HPDE6-E6E7 (cell line): ENCODE data around the gene SH3RF3.

Source experiments
- DNase-seq: peaks from one replicate; pipeline ENCODE4 v3.0.0; 2011; ENCODE audit warnings: missing footprints; ENCODE audit errors: extremely low spot score

Gene SH3RF3

GRCh38 chr2:109201465-109202327, 72.7 kb downstream of the SH3RF3 start:
- no peak for DNase-seq

DNA sequence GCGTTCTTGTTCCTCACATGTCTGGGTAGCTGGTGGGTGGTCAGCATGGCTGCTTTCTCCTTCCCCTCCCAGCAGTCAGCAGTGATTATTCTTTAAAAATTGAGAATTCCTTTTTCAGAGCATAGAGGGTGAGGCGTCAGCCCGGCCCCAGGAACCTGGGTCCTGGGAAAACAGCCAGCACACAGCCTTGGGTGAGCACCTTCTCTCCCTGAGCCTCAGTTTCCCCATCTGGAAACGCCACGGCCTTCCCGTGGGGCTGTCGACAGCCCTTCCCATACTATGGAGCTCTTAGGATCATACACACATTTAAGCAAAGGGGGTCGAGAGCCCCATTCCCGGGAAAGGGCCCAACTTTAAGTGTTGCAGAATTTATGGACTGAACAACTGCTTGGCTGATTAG, 73.5 kb downstream of the SH3RF3 start:
- DNase-seq: no peak

GRCh38 chr2:109203246-109204011, 74.4 kb downstream of the SH3RF3 start:
- no peak for DNase-seq

GRCh38 chr2:109204412-109204811, 75.4 kb downstream of the SH3RF3 start:
- no peak for DNase-seq

DNA sequence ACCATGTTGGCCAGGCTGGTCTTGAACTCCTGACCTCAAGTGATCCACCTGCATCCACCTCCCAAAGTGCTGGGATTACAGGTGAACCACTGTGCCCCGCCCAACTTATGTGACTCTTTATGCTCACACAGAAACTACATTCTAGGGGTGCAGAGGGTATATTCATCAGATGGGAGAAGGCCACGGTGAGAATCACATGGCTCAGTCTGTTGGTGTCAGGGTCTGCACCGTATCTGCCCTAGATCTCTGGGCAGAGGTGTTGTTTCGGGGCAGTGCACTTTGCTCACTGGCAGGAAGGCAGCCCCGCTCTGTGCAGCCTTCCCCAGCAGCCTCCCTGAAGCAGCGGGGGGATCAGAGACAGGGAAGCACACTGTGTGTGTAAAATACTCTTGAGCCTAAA, 76.4 kb downstream of the SH3RF3 start:
- no peak for DNase-seq

GRCh38 chr2:109206569-109207146, 77.7 kb downstream of the SH3RF3 start:
- DNase-seq: no peak

DNA sequence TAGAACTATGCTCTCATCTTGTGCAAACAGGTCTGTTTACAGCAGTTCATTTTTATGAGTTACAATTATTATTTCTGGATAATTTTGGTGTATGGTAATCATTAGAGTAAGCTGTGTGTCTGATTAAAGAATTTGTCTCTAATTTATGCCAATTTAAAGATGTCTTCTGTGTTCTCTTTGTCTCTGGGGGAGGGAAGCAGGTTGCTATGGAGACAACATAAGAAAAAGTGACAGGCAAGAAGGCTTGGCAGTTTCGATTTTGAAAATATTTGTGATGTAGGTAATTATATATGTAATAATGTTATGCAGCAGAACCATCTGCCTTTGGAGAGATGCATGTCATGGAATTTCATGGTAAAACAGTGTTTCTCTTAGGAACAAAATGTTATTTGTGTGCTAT, 78.2 kb downstream of the SH3RF3 start:
- DNase-seq: no peak

DNA sequence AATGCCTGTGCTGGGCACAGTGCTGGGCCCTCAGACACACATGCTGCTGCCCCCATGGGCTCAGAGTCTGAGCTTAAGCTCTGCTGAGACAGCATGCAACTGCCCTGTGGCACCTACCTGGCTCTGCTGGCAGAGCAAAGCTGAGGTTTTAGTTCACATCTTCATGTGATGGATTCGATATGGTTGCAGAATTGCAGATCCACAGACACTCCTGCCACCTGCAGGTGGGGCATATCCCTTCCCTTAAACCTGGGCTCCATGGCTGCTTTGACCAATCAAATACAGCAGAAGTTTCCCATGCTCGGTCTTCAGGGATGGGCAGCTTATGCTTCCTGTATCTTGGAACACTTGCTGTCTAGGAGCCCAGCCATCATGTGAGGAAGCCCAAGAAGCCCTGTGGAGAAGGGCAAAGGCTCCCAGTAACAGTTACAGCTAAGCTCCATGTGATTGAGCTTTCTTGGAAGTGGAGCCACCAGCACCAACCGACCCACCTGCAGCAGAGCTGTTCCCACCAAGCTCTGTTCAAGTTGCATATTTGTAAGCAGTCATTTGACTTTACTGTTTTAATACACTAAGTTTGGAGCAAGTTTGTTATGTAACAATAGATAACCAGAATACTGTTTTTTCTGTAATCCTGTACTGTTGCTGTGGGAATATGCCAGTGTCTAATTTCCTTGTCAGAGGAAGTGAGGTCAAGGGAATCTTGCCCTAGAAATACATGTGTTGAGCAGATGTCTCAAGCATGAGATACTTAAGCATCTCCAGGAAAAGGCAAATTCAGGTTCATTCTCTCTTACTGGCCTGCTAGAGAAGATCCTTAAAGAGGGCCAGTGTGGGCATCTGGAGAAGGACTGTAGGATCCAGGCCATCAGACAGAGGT, 79.3 kb downstream of the SH3RF3 start:
- no peak for DNase-seq

DNA sequence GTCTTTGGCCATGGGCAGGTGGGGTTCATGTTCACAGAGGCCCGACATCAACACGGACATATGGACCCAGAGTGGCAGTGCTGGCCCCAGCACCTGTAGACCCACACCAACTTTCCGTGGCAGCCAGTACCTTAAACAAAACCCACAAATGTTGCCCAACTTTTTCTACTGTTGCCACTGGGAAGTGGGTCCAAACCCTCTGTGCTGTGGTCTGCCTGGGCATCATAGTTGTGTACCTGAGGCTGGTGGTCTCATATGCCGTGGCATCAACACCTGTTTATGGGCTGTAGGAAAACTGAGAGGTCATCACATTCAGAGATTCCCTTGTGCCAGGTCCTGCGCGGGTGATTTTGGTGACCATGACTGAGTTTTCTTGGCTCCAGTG, 79.9 kb downstream of the SH3RF3 start:
- DNase-seq: no peak

GRCh38 chr2:109209412-109209811, 80.4 kb downstream of the SH3RF3 start:
- DNase-seq: peak; percentile 58

GRCh38 chr2:109209941-109210340, 80.9 kb downstream of the SH3RF3 start:
- no peak for DNase-seq

- DNase-seq: no peak
These were observed 81.6 kb downstream of the SH3RF3 start for GRCh38 chr2:109210431-109211200.

DNA sequence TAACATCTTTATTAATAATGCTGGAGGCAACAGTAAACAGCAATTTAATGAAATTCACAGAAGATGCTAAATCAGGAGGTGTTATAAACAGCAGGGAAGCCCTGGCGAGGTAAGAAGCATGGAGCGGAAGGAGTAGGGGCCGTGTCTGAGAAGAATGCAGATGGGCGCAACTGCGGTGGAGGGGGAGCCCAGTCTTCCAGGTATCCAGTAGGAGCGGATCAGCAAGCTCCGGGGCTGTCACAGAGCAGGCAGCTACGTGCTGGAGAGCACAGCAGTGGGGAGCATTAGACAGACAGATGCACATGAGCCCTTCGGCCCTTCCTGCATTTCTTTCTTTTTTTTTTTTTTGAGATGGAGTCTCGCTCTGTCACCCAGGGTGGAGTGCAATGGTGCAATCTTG, 82.3 kb downstream of the SH3RF3 start:
- no peak for DNase-seq

DNA sequence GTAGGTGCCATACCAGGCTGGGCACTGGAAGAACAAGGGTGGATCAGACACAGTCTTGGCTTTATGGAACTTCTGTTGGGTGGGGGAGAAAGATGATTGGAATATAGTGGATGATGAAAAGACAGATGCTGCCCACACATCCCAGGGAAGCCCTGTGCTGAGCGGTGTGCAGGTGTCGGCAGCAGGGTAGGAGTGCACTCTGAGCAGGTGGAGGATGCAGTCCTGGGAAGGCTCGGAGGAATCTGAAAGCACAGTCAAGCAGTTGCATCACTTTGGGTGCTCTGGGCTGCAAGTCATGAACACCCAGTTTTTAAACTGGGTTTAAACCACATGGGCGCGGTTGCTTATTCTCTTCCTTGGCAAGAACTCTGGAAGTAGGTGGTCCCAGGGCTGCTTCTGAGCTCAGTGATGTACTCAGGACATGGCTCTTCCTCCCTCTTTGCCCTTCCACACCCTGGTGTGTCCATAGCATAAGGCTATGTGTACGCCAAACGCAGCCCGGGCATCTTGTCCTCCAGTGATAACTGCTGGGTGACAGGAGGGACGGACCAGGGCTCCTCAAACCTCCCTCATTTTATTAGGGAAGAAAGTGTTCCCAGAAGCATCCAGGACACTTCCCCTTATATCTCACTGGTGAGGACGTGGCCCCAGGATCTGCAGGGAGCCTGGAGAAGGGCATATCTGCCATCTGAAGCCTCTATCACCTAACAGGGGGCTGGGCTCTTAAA, 84.0 kb downstream of the SH3RF3 start:
- no peak for DNase-seq

GRCh38 chr2:109213646-109214433, 84.8 kb downstream of the SH3RF3 start:
- DNase-seq: peak; percentile 41

GRCh38 chr2:109214651-109215371, 85.8 kb downstream of the SH3RF3 start:
- DNase-seq: no peak

DNA sequence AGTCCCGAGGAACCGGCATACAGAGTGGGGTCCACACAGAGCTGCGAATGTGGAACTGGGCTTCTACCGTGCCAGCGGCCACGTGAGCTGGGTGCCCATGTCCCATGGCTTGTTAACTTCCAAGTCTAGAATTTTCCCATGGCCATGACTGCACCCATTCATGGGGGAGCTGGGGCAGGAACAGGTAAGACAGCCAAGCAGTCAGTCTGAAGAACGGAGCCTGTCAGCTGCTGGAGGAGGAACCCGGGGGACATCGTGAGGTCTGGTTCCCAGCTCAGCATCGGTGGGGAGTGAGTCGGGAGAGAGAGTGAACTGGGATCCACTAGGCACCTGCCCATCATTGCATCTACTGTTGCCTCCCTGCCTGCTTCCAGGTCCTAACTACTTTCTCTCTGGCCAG, 86.9 kb downstream of the SH3RF3 start:
- no peak for DNase-seq

DNA sequence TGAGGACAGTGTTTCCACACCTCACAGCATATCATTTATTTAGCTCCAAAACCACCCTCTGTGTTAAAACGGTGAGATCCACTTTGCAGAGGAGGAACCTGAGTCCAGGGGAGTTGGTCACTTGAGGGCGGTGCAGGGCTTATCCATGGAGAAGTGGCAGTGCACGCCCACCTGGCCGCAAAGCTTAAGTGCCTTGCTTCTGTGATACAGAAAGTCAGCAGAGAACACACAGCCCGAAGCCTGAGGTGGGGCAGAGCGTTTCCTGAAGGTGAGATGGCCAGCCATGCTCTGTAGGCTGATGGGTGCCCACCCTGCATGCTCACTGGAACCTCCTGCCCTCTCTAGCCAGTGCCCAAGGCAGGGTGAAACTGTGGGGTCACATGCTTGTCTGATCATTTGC, 87.3 kb downstream of the SH3RF3 start:
- DNase-seq: no peak
